ENCODE results near the gene PTPN7.

Gene PTPN7

GRCh38 chr1:202158810-202159533 lies 1.4 kb downstream of the PTPN7 start:
- H3K9me3 ChIP-seq (ENCODE audit: control insufficient read depth, low read length) = no peaks in the 10 kb centered on the region
- no peaks in the 10 kb centered on the region for H3K36me3 ChIP-seq (ENCODE audit: control insufficient read depth, insufficient read depth, low read length)
- no peak overlapping the region for H3K27ac ChIP-seq (ENCODE audit: insufficient read depth, low read depth, low read length, poor library complexity, severe bottlenecking)
- peaks cover 22% of the 10 kb centered on the region for H3K4me1 ChIP-seq (ENCODE audit: control insufficient read depth, insufficient read depth, low read length)
- no peak overlapping the region for H3K4me3 ChIP-seq (ENCODE audit: insufficient read depth, low read depth, low read length)
- no peaks in the 10 kb centered on the region for H3K27me3 ChIP-seq (ENCODE audit: control insufficient read depth, insufficient read depth, low read length, poor library complexity, severe bottlenecking)
- 92% methylated on average over 10 of the region's 10 CpGs for WGBS, 2 experiments

GRCh38 chr1:202157945-202158344 lies 2.5 kb downstream of the PTPN7 start:
- Histone ChIP-seq H3K36me3 (ENCODE audit: control insufficient read depth, insufficient read depth, low read length) (no peaks in the 10 kb centered on the region), H3K4me1 (ENCODE audit: control insufficient read depth, insufficient read depth, low read length) (peaks cover 18% of the 10 kb centered on the region), H3K4me3 (ENCODE audit: insufficient read depth, low read depth, low read length) (no peak overlapping the region), H3K27me3 (ENCODE audit: control insufficient read depth, insufficient read depth, low read length, poor library complexity, severe bottlenecking) (no peaks in the 10 kb centered on the region), H3K9me3 (ENCODE audit: control insufficient read depth, low read length) (no peaks in the 10 kb centered on the region), H3K27ac (ENCODE audit: insufficient read depth, low read depth, low read length, poor library complexity, severe bottlenecking) (no peak overlapping the region)
- WGBS, 2 experiments = 96% methylated on average over 10 of the region's 10 CpGs

- Histone ChIP-seq H3K27me3 (ENCODE audit: control insufficient read depth, insufficient read depth, low read length, poor library complexity, severe bottlenecking) (no peaks in the 10 kb centered on the region), H3K4me1 (ENCODE audit: control insufficient read depth, insufficient read depth, low read length) (peaks cover 7% of the 10 kb centered on the region), H3K4me3 (ENCODE audit: insufficient read depth, low read depth, low read length) (no peak overlapping the region), H3K27ac (ENCODE audit: insufficient read depth, low read depth, low read length, poor library complexity, severe bottlenecking) (no peak overlapping the region), H3K36me3 (ENCODE audit: control insufficient read depth, insufficient read depth, low read length) (no peaks in the 10 kb centered on the region), H3K9me3 (ENCODE audit: control insufficient read depth, low read length) (no peaks in the 10 kb centered on the region)
- 64 to 70% methylated on average over 8 of the region's 8 CpGs for WGBS, 2 experiments
These were observed 3.8 kb downstream of the PTPN7 start for GRCh38 chr1:202156590-202156989.

- H3K4me1 ChIP-seq (ENCODE audit: control insufficient read depth, insufficient read depth, low read length) = no peaks in the 10 kb centered on the region
- H3K27me3 ChIP-seq (ENCODE audit: control insufficient read depth, insufficient read depth, low read length, poor library complexity, severe bottlenecking) = no peaks in the 10 kb centered on the region
- H3K36me3 ChIP-seq (ENCODE audit: control insufficient read depth, insufficient read depth, low read length) = no peaks in the 10 kb centered on the region
- 87 to 89% methylated on average over 7 to 8 of the region's 8 CpGs for WGBS, 2 experiments
- H3K27ac ChIP-seq (ENCODE audit: insufficient read depth, low read depth, low read length, poor library complexity, severe bottlenecking) = no peak overlapping the region
- H3K9me3 ChIP-seq (ENCODE audit: control insufficient read depth, low read length) = no peaks in the 10 kb centered on the region
- no peak overlapping the region for H3K4me3 ChIP-seq (ENCODE audit: insufficient read depth, low read depth, low read length)
These were observed 4.9 kb downstream of the PTPN7 start for GRCh38 chr1:202155478-202156021.

- no peak overlapping the region for H3K4me3 ChIP-seq (ENCODE audit: insufficient read depth, low read depth, low read length)
- 34 to 37% methylated on average over 11 of the region's 11 CpGs for WGBS, 2 experiments
These were observed 5.5 kb downstream of the PTPN7 start for GRCh38 chr1:202154766-202155477.

GRCh38 chr1:202154148-202154765 lies 6.1 kb downstream of the PTPN7 start:
- Histone ChIP-seq H3K4me1 (ENCODE audit: control insufficient read depth, insufficient read depth, low read length) (no peaks in the 10 kb centered on the region), H3K27ac (ENCODE audit: insufficient read depth, low read depth, low read length, poor library complexity, severe bottlenecking) (no peak overlapping the region), H3K9me3 (ENCODE audit: control insufficient read depth, low read length) (no peaks in the 10 kb centered on the region), H3K4me3 (ENCODE audit: insufficient read depth, low read depth, low read length) (no peak overlapping the region), H3K36me3 (ENCODE audit: control insufficient read depth, insufficient read depth, low read length) (no peaks in the 10 kb centered on the region), H3K27me3 (ENCODE audit: control insufficient read depth, insufficient read depth, low read length, poor library complexity, severe bottlenecking) (no peaks in the 10 kb centered on the region)
- 93% methylated on average over 9 to 10 of the region's 10 CpGs for WGBS, 2 experiments

More at GRCh38 chr1:202154766-202155477, 5.5 kb downstream of the PTPN7 start:
- H3K27me3 ChIP-seq (ENCODE audit: control insufficient read depth, insufficient read depth, low read length, poor library complexity, severe bottlenecking) = no peaks in the 10 kb centered on the region
- H3K9me3 ChIP-seq (ENCODE audit: control insufficient read depth, low read length) = no peaks in the 10 kb centered on the region
- no peak overlapping the region for H3K27ac ChIP-seq (ENCODE audit: insufficient read depth, low read depth, low read length, poor library complexity, severe bottlenecking)
- no peaks in the 10 kb centered on the region for H3K4me1 ChIP-seq (ENCODE audit: control insufficient read depth, insufficient read depth, low read length)
- no peaks in the 10 kb centered on the region for H3K36me3 ChIP-seq (ENCODE audit: control insufficient read depth, insufficient read depth, low read length)

- H3K4me3 ChIP-seq (ENCODE audit: insufficient read depth, low read depth, low read length) = no peak overlapping the region
- H3K27ac ChIP-seq (ENCODE audit: insufficient read depth, low read depth, low read length, poor library complexity, severe bottlenecking) = no peak overlapping the region
- no peaks in the 10 kb centered on the region for H3K4me1 ChIP-seq (ENCODE audit: control insufficient read depth, insufficient read depth, low read length)
- no peaks in the 10 kb centered on the region for H3K36me3 ChIP-seq (ENCODE audit: control insufficient read depth, insufficient read depth, low read length)
- no peaks in the 10 kb centered on the region for H3K27me3 ChIP-seq (ENCODE audit: control insufficient read depth, insufficient read depth, low read length, poor library complexity, severe bottlenecking)
- 93 to 99% methylated on average over 4 of the region's 4 CpGs for WGBS, 2 experiments
- H3K9me3 ChIP-seq (ENCODE audit: control insufficient read depth, low read length) = no peaks in the 10 kb centered on the region
These were observed 7.1 kb downstream of the PTPN7 start for GRCh38 chr1:202153284-202153683.

- Histone ChIP-seq H3K4me1 (ENCODE audit: control insufficient read depth, insufficient read depth, low read length) (no peaks in the 10 kb centered on the region), H3K36me3 (ENCODE audit: control insufficient read depth, insufficient read depth, low read length) (no peaks in the 10 kb centered on the region), H3K9me3 (ENCODE audit: control insufficient read depth, low read length) (no peaks in the 10 kb centered on the region), H3K4me3 (ENCODE audit: insufficient read depth, low read depth, low read length) (no peak overlapping the region), H3K27ac (ENCODE audit: insufficient read depth, low read depth, low read length, poor library complexity, severe bottlenecking) (no peak overlapping the region), H3K27me3 (ENCODE audit: control insufficient read depth, insufficient read depth, low read length, poor library complexity, severe bottlenecking) (no peaks in the 10 kb centered on the region)
- WGBS, 2 experiments = 81 to 82% methylated on average over 10 of the region's 10 CpGs
These were observed 8.0 kb downstream of the PTPN7 start for GRCh38 chr1:202152399-202152798.

- Histone ChIP-seq H3K4me3 (ENCODE audit: insufficient read depth, low read depth, low read length) (no peak overlapping the region), H3K9me3 (ENCODE audit: control insufficient read depth, low read length) (no peaks in the 10 kb centered on the region), H3K27ac (ENCODE audit: insufficient read depth, low read depth, low read length, poor library complexity, severe bottlenecking) (no peak overlapping the region), H3K4me1 (ENCODE audit: control insufficient read depth, insufficient read depth, low read length) (no peaks in the 10 kb centered on the region), H3K27me3 (ENCODE audit: control insufficient read depth, insufficient read depth, low read length, poor library complexity, severe bottlenecking) (no peaks in the 10 kb centered on the region), H3K36me3 (ENCODE audit: control insufficient read depth, insufficient read depth, low read length) (no peaks in the 10 kb centered on the region)
- 81 to 88% methylated on average over 2 of the region's 2 CpGs for WGBS, 2 experiments
These were observed 9.4 kb downstream of the PTPN7 start for GRCh38 chr1:202151045-202151444.

GRCh38 chr1:202150602-202151001 lies 9.8 kb downstream of the PTPN7 start:
- no peak overlapping the region for H3K27ac ChIP-seq (ENCODE audit: insufficient read depth, low read depth, low read length, poor library complexity, severe bottlenecking)
- no peaks in the 10 kb centered on the region for H3K27me3 ChIP-seq (ENCODE audit: control insufficient read depth, insufficient read depth, low read length, poor library complexity, severe bottlenecking)
- no peak overlapping the region for H3K4me3 ChIP-seq (ENCODE audit: insufficient read depth, low read depth, low read length)
- H3K9me3 ChIP-seq (ENCODE audit: control insufficient read depth, low read length) = no peaks in the 10 kb centered on the region
- no peaks in the 10 kb centered on the region for H3K4me1 ChIP-seq (ENCODE audit: control insufficient read depth, insufficient read depth, low read length)
- WGBS, 2 experiments = 92 to 93% methylated on average over 8 of the region's 8 CpGs
- no peaks in the 10 kb centered on the region for H3K36me3 ChIP-seq (ENCODE audit: control insufficient read depth, insufficient read depth, low read length)
